Hematopoietic multipotent progenitor cell treated with erythropoietin and hydrocortisone succinate and interleukin-3 and kit ligand, for 17 days (in vitro differentiated cells): ENCODE results near the gene SLAMF6.
"Not testable (repeated sequence)": the region's sequence is repeated elsewhere in the genome, so short reads cannot be mapped to it uniquely, and the experiment has no call there.

Experiments used
- DNase-seq: peaks from one replicate; pipeline ENCODE4 v3.0.0-alpha.2; 2015; ENCODE audit warnings: low spot score

Gene SLAMF6

DNA sequence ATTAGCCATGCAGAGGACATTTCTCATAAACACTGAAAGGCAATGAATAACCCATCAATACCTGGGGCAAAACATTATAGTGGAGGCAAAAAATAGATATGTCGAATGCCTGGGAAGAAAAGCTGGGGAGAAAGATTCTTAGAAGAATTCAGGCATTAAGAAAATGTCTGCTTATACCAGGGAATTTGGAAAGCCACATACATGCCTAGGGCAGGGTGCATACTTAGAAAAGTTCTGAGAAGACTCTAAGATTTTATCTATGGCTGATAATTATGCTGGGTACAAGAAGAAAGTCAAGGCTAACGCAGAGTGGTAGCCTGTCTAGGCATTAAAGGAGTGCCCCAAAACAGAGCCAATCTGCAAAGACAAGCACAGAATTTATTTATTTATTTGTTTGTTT, 18.4 kb downstream of the SLAMF6 start:
- DNase-seq: no peak

DNA sequence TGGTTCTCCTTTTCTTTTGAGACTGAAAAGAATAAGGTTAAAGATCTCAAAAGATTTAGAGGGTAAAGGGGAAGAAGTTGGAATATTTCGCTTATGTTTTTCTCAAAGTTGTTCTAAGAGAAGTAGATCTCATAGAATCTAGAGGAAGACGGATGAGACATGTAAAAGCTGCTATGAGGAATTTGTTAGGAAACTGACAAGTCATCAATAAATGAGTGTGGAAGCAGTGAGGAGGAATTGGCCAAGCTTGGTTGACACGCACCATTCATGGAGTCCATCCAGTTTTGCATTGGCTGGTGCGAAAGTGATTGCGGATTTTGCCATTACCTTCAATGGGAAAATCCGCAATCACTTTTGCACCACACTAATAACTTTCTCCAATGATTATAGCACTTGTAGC, 20.0 kb downstream of the SLAMF6 start:
- no peak for DNase-seq

DNA sequence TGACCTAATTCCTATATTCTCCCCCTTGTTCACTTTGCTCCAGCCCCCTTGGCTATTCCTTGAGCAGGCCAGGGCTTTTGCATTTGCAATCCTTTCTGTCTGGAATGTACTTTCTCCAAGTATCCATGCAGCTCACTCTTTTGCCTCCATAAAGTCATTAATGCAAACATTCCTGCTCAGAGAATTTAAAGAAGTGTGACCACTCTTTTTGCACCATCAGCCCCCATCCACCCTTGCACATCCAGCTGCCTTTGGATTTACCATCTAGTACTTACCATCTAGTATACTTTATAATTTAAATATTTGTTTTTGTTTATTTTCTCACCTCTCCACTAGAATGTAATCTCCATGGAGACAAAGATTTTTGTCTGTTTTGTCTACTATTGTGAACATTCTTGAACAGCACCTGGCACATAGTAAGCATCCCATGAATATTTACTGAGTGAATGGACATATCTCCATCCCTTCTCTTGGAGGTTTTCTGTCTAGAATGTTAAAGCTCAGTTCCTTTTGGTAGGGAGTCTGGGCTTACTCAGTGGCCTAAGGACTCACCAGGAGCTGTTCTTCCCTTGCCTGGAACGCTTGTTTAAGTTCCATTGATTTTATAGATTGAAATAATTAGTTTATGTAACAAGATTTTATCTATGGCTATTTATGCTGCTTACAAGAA, 22.6 kb downstream of the SLAMF6 start:
- DNase-seq: no peak

DNA sequence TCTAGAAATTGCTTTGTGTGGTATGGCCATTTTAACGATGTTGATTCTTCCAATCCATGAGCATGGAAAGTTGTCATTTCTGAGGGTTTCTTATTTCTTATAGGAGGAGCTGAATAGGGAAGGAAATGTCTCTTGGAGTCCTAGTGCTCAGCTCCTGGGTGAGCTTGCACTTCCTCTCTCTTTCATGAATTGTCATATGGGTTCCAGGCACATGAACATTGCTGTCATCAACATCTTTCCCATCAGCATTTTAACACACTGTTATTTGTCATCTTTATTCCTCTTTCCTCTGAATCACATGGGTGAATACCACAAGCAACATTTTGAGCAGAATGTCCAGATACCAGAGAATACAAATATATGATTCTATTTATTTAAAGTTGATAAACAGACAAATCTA, 23.4 kb downstream of the SLAMF6 start:
- no peak for DNase-seq

DNA sequence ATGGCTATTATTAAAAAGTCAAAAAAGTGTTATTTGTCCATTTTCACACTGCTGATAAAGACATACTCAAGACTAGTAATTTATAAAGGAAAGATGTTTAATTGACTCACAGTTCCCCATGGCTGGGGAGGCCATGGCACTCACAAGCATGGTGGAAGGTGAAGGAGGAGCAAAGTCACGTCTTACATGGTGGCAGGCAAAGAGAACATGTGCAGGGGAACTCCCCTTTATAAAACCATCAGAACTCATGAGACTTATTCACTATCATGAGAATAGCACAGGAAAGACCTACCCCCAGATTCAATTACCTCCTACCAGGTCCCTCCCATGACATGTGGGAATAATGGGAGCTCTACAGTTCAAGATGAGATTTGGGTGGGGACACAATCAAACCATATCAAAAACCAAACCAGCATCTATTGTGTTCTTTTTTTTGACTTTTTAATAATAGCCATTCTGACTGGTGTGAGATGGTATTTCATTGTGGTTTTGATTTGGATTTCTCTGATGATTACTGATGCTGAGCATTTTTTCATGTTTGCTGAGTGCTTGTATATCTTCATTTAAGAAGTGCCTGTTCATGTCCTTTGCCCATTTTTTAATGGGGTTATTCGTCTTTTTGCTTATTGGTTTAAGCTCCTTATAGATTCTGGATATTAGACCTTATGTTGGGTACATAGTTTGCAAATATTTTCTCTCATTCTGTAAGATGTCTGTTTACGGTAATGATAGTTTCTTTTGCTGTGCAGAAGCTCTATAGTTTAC, 24.6 kb downstream of the SLAMF6 start:
- DNase-seq: not testable (repeated sequence)

DNA sequence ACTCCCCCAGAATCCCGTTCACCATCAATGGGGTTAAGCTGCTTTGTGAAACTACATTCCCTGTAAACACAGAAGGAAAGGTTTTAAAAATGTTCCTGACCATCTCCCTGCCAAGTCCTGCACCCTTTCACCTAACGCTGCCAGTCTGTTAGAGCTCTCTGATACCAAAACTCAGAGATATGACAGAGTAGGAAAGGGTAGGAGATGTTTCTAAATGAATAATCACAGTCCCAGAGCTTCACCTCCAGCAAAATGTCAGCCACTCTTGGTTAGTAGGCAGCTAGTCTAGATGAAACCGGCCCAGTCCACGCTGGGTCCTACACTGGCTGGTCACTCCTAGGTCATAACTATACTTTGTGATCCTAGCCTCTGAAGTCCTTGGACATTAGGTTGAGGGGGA, 26.7 kb downstream of the SLAMF6 start:
- no peak for DNase-seq

DNA sequence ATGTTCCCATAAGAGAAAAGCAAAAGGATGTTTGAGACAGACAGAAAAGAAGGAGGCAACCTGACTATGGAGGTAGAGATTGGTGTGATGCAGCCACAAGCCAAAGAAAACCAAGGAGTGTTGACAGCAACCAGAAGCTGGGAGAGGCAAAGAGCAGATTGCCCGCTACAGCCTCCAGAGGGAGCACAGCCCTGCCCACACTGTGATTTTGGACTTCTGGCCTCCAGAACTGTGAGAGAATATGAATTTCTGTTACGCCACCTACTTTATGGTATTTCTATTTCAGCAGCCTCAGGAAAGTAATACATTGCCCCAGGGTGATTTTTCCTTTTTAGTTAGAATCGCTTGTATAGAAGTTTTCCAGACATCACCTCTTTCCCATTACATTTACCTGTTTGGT, 28.4 kb downstream of the SLAMF6 start:
- DNase-seq: peak; percentile 25

DNA sequence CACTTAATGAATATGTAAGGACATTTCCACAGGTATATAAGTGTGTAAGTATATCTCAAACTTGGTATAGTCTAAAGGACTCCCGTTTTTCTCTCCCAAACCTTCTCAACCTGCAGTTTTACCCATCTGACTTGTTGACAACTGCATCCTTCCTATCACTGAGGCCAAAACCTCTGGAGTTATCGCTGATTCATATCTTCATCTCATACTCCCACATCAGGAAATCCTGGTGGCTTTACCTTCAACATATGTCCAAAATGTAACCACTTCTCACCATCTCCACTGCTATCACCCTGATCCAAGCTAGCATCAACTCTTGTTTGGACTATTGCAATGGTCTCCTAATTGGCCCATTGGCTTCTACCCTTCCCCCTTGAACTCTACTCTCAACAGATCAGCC, 30.4 kb downstream of the SLAMF6 start:
- no peak for DNase-seq

DNA sequence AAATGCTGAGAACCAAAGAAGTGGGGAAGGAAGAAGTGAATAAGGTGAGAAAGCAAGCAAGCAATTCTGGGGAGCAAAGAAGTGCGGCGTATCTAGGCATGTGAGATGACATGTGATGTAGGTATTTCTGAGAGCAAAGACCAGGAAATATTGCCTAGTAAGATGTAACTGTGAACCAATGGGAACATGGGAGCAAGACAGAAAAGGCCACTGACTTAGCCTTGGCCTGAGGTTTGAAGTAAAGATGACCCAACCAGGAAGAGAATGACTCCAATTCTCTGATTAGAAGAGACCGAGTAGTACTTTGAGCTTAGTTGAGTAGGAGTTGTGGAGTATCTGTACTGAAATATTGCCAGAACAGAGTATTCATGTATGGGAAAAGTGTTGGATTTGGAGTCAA, 31.1 kb downstream of the SLAMF6 start:
- DNase-seq: no peak

DNA sequence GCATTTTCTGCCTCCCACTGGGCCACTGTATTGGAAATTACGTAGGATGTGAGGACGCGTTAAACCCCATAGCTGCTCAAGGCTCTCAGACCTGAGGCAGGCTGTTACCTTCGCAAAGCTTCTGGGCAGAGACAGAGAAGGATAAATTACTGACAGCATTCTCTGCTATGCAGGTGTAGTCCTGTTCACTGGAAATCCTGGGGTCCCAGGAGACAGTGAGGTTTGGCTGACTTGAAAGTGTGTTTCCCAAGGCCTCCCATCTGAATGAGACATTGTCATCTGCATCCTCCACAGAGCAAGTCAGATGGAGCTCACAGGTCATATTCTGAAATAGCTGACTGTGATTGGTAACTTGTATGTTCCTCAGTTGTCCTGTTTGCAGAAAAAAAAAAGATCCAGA, 32.0 kb downstream of the SLAMF6 start:
- DNase-seq: no peak

DNA sequence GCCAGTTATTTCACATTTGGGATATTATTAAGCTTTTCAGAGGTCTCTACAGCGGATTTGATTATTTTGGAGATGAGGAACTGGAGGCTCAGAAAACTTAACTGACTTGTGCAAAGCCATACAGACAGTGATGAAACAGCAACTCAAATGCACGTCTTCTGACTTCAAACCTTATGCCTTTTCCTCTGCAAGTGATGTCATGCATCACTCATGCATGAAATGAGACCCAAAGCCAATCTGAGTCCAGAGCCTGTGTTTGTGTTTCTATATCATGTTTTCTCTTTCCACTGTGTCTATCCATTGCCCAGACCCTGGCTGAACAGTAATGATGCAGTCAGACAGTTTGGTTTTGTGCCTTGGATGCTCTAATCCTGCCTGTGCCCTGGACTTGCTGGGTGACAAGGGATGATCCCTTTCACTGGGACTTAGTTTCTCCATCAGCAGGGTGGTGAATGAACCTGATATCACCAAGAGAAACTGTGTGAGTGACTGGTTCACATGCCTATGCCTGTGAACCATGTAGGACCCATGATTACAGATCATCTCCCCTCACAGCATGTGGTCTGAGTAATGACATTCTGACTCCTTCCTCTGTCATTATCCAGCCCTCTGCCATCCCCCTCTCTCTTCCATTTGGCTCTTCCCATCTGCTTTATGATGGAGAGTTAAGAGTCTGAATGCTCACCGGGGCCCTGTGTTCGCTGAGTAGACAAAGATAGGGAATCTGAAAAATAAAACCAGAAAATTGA, 33.4 kb downstream of the SLAMF6 start:
- DNase-seq: no peak

DNA sequence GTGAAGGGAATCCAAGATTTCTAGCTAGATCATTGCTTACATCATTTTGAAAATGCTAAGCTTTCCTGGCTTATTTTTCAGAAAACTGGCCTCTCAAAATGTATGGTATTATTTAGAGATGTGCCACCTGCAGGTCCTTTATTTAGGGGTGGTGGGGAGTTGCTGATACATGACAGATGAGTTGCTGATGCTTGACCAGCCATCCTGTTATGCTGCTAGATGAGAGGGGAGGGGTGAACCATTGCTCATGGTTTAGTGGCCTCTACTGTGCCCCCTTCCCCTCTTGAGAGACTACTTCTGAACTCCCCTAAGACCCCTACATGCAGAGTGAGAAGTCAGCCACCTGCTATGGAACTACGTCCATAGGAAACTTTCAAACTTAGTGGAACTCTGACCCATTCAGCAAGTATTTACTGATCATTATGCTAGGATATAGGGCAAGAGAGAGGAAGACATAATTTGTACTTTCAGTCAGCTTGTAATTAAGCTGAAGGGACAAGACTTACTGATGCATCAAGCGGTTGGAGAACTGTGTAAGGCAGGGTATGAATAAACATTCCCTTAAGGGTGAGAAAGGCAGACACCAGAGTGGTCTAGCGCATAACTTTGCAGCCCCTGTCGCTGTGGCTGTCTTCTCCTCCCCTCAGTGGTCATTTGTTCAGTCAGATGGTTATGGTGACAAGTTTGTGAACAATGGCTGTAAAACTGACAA, 34.6 kb downstream of the SLAMF6 start:
- no peak for DNase-seq

DNA sequence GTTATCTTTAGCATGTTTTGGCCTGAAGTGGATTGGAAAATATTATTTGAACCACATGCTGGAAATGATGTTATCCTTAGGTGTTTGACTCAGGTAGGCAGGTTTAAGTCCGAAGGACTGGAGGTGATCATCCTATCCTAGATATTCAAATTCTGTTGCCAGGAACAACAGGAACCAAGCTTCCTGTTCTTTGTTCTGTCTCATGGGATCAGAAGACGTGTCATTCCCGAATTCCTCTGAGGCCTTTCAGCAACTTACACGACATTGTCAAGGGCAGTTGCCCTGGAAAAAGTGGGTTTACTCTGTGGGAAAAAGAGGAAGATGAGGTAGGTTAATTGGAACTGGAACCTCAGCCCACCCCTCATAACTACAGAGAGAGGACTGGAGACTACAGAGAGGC, 36.6 kb downstream of the SLAMF6 start:
- DNase-seq: no peak

DNA sequence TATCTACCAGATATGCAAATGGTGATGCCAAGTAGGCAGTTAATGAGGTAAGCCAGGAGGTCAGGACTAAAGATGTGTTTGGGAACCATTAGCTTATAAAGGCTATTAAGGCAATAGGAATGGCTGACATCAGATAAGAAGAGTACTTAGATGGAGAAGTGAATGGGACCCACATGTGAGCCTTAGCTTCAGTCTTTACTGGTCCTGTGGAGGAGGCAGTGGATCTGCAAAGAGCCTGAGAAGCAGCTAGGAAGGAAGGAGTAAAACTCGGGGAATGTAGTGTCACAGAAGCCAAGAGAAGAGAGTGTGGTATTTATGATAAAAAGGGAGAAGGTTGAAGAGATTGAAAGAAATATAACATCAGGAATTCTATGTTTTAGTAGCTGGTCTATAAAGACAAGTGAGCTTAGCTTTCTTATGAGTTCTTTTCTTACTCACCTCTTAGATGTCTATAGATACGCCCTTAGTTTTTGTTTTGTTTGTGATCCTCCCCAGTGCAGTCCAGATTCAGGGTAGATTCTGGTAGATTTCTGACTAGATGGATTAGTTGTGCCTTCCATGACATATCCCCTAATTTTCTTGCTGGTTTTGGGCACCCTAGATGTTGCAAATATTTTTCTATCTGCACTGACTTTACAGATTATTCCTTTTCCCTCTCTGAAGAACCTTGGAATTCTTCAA, 39.4 kb downstream of the SLAMF6 start:
- DNase-seq: no peak

DNA sequence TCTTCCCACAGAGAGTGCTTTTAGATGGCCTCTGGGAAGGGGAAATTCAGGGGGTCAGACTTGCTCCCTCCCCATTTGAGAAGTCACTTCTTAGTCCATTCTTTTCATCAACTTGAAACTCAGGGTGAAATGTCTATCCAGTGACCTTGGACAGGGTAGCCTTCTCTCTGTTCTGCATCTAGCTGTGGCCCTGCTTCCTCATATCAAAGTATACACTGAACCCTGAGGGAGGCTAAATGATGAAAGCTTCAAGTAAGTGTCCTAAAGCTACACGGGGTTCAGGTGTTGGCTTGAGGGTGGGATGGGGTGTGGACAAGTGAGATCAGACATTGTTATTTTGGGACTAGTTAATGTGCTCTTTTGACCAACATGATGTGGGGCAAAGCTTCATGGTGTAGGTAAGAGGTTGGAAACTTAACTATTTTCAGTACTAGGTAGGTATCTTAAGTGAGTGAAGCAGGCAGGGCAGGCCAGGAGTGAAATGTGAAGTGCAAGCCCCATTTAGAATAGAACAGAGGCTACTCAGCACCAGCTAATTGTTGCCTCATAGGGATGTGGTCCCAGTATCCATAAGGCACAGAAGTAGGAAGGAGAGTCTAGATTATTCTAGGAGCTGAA, 41.0 kb downstream of the SLAMF6 start:
- no peak for DNase-seq

DNA sequence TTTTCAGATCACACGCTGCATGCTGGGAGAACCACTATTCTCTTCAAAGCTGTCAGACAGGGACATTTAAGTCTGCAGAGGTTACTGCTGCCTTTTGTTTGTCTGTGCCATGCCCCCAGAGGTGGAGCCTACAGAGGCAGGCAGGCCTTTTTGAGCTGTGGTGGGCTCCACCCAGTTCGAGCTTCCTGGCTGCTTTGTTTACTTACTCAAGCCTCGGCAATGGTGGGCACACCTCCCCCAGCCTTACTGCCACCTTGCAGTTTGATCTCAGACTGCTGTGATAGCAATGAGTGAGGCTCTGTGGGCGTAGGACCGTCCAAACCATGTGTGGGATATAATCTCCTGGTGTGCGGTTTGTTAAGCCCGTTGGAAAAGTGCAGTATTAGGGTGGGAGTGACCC, 42.3 kb downstream of the SLAMF6 start:
- DNase-seq: not testable (repeated sequence)

DNA sequence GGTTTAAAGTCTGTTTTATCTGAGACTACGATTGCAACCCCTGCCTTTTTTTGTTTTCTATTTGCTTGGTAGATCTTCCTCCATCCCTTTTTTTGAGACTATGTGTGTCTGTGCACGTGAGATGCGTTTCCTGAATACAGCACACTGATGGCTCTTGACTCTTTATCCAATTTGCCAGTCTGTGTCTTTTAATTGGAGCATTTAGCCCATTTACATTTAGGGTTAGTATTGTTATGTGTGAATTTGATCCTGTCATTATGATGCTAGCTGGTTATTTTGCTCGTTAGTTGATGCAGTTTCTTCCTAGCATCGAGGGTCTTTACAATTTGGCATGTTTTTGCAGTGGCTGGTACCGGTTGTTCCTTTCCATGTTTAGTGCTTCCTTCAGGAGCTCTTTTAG, 44.0 kb downstream of the SLAMF6 start:
- not testable (repeated sequence) for DNase-seq

DNA sequence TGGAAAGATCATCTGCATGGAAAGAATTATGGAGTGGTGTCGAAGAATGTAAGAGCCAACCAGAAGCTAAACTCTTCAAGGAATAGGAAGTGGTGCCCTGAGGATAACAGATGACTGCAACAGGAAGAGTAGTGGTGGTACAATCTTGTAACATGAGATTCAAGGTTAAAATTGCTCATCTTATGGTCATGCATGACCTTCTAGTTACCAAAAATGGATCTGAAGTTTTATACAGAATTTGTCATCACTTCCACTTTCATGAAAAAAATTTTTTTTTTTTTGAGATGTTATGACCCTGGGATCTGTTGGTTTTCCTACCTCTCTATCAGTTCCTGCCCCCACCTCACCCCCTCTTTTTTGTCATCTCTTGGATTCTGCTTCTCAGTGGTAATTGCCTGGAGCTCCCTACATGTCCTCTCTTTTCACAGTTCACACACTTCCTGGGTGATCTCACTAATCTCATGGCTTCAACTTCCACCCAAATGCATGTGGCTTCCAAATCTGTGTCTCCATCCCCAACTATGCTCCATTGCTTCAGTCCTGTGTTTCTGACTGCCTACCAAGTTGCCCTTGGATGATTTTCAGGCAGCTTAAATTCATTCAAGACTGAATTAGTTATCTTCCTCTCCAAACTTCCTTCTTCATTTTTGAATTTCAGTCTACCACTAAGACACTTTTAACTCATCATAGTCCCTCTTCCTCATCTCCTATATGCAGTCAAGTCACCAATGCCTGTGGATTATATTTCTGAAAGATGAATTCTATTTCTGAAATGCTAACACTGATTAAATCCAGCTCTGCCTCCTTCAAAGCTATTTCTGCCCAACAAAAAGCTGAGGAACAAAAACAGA, 48.4 kb downstream of the SLAMF6 start:
- no peak for DNase-seq

DNA sequence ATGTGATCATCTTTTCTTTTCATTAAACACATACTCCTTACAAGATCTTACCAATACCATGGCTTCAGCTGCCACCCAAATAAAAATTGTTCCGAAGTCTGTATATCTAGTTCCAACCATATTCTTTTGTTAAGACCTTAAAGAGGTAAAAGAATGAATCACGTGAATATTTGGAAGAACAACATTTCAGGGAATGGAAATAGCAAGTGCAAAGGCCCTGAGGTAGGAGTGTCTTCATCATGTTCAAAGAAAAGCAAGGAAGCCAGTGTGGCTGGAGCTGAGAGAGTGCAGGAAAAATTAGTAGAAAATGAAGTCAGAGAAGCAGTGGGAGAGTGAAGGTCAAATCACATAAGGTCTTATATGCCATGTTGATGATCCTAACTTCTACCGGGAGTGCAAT, 50.9 kb downstream of the SLAMF6 start:
- DNase-seq: no peak

DNA sequence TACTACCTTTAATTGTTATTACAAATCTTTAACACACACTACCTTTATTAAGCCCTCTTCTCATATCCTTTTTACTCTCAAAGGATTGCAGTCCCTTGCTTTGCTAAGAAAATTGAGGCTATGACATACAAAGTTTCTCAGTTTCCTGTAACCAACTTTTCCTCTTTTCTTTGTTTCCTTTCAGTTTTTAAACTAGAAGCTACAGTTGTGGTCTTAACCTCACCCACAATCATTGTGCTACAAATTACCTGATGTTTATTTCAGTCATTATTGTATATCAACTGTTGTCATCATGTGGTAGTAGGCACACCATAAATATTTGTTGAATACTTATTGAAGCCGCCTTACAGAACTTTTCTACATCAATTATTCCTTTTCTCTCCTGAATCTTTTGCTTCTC, 51.8 kb downstream of the SLAMF6 start:
- no peak for DNase-seq

DNA sequence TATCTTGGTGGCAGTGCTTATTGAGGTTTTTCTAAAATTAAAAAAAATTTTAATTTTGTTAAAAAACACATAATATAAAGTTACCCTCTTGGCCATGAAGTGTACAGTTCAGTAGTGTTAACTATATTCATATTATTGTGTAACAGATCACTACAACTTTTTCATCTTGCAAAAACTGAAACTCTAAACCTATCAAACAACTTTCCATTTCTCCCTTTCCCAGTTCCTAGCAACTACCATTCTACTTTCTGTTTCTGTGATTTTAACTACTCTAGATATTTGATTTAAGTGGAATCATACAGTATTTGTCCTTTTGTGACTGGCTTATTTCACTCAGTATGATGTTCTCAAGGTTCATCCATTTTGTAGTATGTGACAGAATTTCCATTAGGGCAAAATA, 55.5 kb downstream of the SLAMF6 start:
- DNase-seq: no peak
